ENCODE measurements around the gene DIO1. TPM values are rescaled to one million over a fixed set of nuclear protein-coding genes. Genes with fewer than 3 reads are reported as not detected.
A peak's percentile ranks its signal among the peaks of the same experiment; 100 is the strongest.

Gene DIO1
- total and polyA plus RNA-seq, 2 experiments from 2014 or later, result 24.2 to 31.2 TPM

- no peak for DNase-seq (ENCODE audit: low spot score)
- TF ChIP-seq CTCF (IDR thresholded peaks at IDR 0.05; ENCODE audit: poor library complexity) (no peak), EZH2 (IDR thresholded peaks at IDR 0.05; ENCODE audit: borderline replicate concordance) (no peak), EZH2phosphoT487 (IDR thresholded peaks at IDR 0.05; ENCODE audit: low read depth, severe bottlenecking, unreplicated experiment) (no peak)
- Histone ChIP-seq H2AFZ (no peak overlapping the region), H4K20me1 (ENCODE audit: insufficient read depth, poor library complexity, severe bottlenecking) (no peaks in the 10 kb centered on the region), H3K4me3 (no peak overlapping the region), H3K27ac (no peak overlapping the region), H3K9me3 (ENCODE audit: low read depth) (no peaks in the 10 kb centered on the region), H3K27me3 (no peaks in the 10 kb centered on the region), H3K4me2 (no peak overlapping the region), H3K79me2 (no peaks in the 10 kb centered on the region), H3K9me2 (replicated peaks; ENCODE audit: insufficient read depth) (no peaks in the 10 kb centered on the region), H3K4me1 (ENCODE audit: insufficient read depth) (peaks cover 15% of the 10 kb centered on the region), H3K36me3 (replicated peaks; ENCODE audit: insufficient read depth, low read depth) (no peaks in the 10 kb centered on the region)
- WGBS (ENCODE audit: low lambda C conversion rate, missing lambda C conversion rate), result 88% methylated on average over 2 of the region's 2 CpGs
Observed at GRCh38 chr1:53891678-53892077, 2.3 kb upstream of the DIO1 start.

- H3K4me2 ChIP-seq, result no peak overlapping the region
- no peak for DNase-seq (ENCODE audit: low spot score)
- no peak overlapping the region for H3K4me3 ChIP-seq
- 82% methylated on average over 5 of the region's 5 CpGs for WGBS (ENCODE audit: low lambda C conversion rate, missing lambda C conversion rate)
- no peaks in the 10 kb centered on the region for H4K20me1 ChIP-seq (ENCODE audit: insufficient read depth, poor library complexity, severe bottlenecking)
- no peaks in the 10 kb centered on the region for H3K9me2 ChIP-seq (replicated peaks; ENCODE audit: insufficient read depth)
- H3K9me3 ChIP-seq (ENCODE audit: low read depth), result no peaks in the 10 kb centered on the region
- H3K79me2 ChIP-seq, result no peaks in the 10 kb centered on the region
- no peaks in the 10 kb centered on the region for H3K27me3 ChIP-seq
- no peak overlapping the region for H3K27ac ChIP-seq
- TF ChIP-seq CTCF (IDR thresholded peaks at IDR 0.05; ENCODE audit: poor library complexity), result no peak
- TF ChIP-seq EZH2 (IDR thresholded peaks at IDR 0.05; ENCODE audit: borderline replicate concordance), result no peak
- TF ChIP-seq EZH2phosphoT487 (IDR thresholded peaks at IDR 0.05; ENCODE audit: low read depth, severe bottlenecking, unreplicated experiment), result no peak
- H3K4me1 ChIP-seq (ENCODE audit: insufficient read depth), result peaks cover 24% of the 10 kb centered on the region
- H3K36me3 ChIP-seq (replicated peaks; ENCODE audit: insufficient read depth, low read depth), result no peaks in the 10 kb centered on the region
- no peak overlapping the region for H2AFZ ChIP-seq
Observed at GRCh38 chr1:53892911-53893310, 1.1 kb upstream of the DIO1 start.

- Histone ChIP-seq H3K9me2 (replicated peaks; ENCODE audit: insufficient read depth) (no peaks in the 10 kb centered on the region), H3K79me2 (no peaks in the 10 kb centered on the region), H3K27me3 (no peaks in the 10 kb centered on the region), H3K36me3 (replicated peaks; ENCODE audit: insufficient read depth, low read depth) (no peaks in the 10 kb centered on the region), H3K4me1 (ENCODE audit: insufficient read depth) (peaks cover 31% of the 10 kb centered on the region), H3K9me3 (ENCODE audit: low read depth) (no peaks in the 10 kb centered on the region), H3K27ac (no peak overlapping the region), H4K20me1 (ENCODE audit: insufficient read depth, poor library complexity, severe bottlenecking) (no peaks in the 10 kb centered on the region), H2AFZ (no peak overlapping the region), H3K4me3 (no peak overlapping the region), H3K4me2 (peak overlapping the region; percentile 50)
- TF ChIP-seq EZH2phosphoT487 (IDR thresholded peaks at IDR 0.05; ENCODE audit: low read depth, severe bottlenecking, unreplicated experiment) (no peak), CTCF (IDR thresholded peaks at IDR 0.05; ENCODE audit: poor library complexity) (no peak), EZH2 (IDR thresholded peaks at IDR 0.05; ENCODE audit: borderline replicate concordance) (no peak)
- DNase-seq (ENCODE audit: low spot score), result no peak
- 95% methylated on average over 5 of the region's 5 CpGs for WGBS (ENCODE audit: low lambda C conversion rate, missing lambda C conversion rate)
Observed at GRCh38 chr1:53894644-53895043, 657 bp downstream of the DIO1 start.

- Histone ChIP-seq H3K9me2 (replicated peaks; ENCODE audit: insufficient read depth) (no peaks in the 10 kb centered on the region), H3K4me2 (no peak overlapping the region), H3K9me3 (ENCODE audit: low read depth) (no peaks in the 10 kb centered on the region), H3K27ac (no peak overlapping the region), H2AFZ (no peak overlapping the region), H4K20me1 (ENCODE audit: insufficient read depth, poor library complexity, severe bottlenecking) (no peaks in the 10 kb centered on the region), H3K27me3 (no peaks in the 10 kb centered on the region), H3K4me3 (no peak overlapping the region), H3K79me2 (no peaks in the 10 kb centered on the region), H3K36me3 (replicated peaks; ENCODE audit: insufficient read depth, low read depth) (no peaks in the 10 kb centered on the region), H3K4me1 (ENCODE audit: insufficient read depth) (peaks cover 32% of the 10 kb centered on the region)
- WGBS (ENCODE audit: low lambda C conversion rate, missing lambda C conversion rate), result 85% methylated on average over 6 of the region's 6 CpGs
- TF ChIP-seq CTCF (IDR thresholded peaks at IDR 0.05; ENCODE audit: poor library complexity), result no peak
- TF ChIP-seq EZH2phosphoT487 (IDR thresholded peaks at IDR 0.05; ENCODE audit: low read depth, severe bottlenecking, unreplicated experiment), result no peak
- no peak for TF ChIP-seq EZH2 (IDR thresholded peaks at IDR 0.05; ENCODE audit: borderline replicate concordance)
- DNase-seq (ENCODE audit: low spot score), result no peak
Observed at GRCh38 chr1:53895421-53895820, 1.4 kb downstream of the DIO1 start.

All from hepatocyte (in vitro differentiated cells).